ENCODE data around the gene MPI.

Gene MPI

DNA sequence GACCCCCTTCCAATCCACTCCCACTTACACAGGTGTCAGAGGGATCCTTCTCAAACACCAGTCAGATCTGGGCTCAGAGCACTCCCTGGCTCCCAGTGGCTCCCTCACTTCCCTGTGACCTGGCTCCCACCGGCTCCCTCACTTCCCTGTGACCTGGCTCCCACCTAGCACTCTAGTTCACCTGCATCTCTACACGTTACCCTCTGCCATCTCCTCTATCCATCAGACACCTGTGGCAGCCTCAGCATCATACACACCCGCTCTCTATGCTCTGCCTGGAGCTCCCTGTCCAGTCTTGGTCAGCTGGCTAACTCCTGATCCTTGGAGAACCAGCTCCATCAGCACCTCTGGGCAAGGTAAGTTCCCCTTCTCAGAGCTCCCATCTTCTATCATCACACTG is 61.2 kb downstream of the MPI start:
- no peaks in the 10 kb centered on the region for H3K36me3 ChIP-seq (ENCODE audit: control insufficient read depth in 5 of 5, insufficient read depth in 5 of 5, low read length in 5 of 5)
- no peak overlapping the region for H3K4me3 ChIP-seq (ENCODE audit: low read depth in 1 of 5, low read length in 5 of 5)
- no peak overlapping the region for H3K9ac ChIP-seq (ENCODE audit: low read length in 5 of 5)
- no peak overlapping the region for H3K27ac ChIP-seq (ENCODE audit: low read depth, low read length)
- H3K4me1 ChIP-seq (ENCODE audit: control insufficient read depth in 5 of 5, insufficient read depth in 5 of 5, low read length in 5 of 5) = peaks cover 2 to 26% (median 24%) of the 10 kb centered on the region in 5 donors
- H3K9me3 ChIP-seq (ENCODE audit: control insufficient read depth in 5 of 5, low read length in 5 of 5) = no peaks in the 10 kb centered on the region
- H3K27me3 ChIP-seq (ENCODE audit: control insufficient read depth in 5 of 5, insufficient read depth in 4 of 5, low read length in 5 of 5) = no peaks in the 10 kb centered on the region
